Cardiac muscle cell (in vitro differentiated cells and primary cell): ENCODE data around the gene MBP. TPM values are rescaled to one million over a fixed set of nuclear protein-coding genes. Genes with fewer than 3 reads are reported as not detected.

Source experiments
- DNase-seq, 2 donors: peaks; one replicate each; pipeline versions ENCODE4 v3.0.0 to v3.0.0-alpha.2; 2010 to 2017; ENCODE audit warnings: low read depth in 1 of 2, low spot score in 1 of 2
- H3K27ac ChIP-seq: fragments of 200-600 bp; sonication (generic); 2 replicates; pipeline ENCODE4 v1.5.1; 2016
- H3K27me3 ChIP-seq: fragments of 200-600 bp; sonication (generic); 2 replicates; pipeline ENCODE4 v1.6.0; 2016; ENCODE audit warnings: control low read depth
- H3K36me3 ChIP-seq: fragments of 200-600 bp; sonication (generic); 2 replicates; pipeline ENCODE4 v1.5.1; 2016; ENCODE audit warnings: control low read depth
- H3K4me1 ChIP-seq: fragments of 200-600 bp; sonication (generic); 2 replicates; pipeline ENCODE4 v1.8.1; 2017; ENCODE audit warnings: low read depth, mild to moderate bottlenecking, mixed run types
- H3K4me3 ChIP-seq: fragments of 200-600 bp; sonication (generic); 2 replicates; pipeline ENCODE4 v1.5.1; 2016; ENCODE audit warnings: mild to moderate bottlenecking
- H3K9me3 ChIP-seq: fragments of 200-600 bp; sonication (generic); 2 replicates; pipeline ENCODE4 v1.5.1; 2017; ENCODE audit warnings: low read depth, mild to moderate bottlenecking, control low read depth
- polyA plus RNA-seq: library from polyadenylated mRNA; unstranded; fragments of >200 nt; fragmentation: Nextera tagmentation; extraction: Ambion mirVana; gene quantifications from 2 replicates; pipeline ENCODE4 v1.2.1, GENCODE V29; 2016
- total RNA-seq: library from RNA; depleted of rRNA; stranded (reverse); fragments of >200 nt; gene quantifications from 2 replicates; pipeline ENCODE4 v1.2.3, GENCODE V29; 2016
- TF ChIP-seq, protein P1 (sequence below): IDR thresholded peaks from 2 replicates; pipeline ENCODE4 v1.5.1; 2012; ENCODE audit warnings: low read depth, mild to moderate bottlenecking, low read length

The MBP gene
- total and polyA plus RNA-seq, 2 experiments from 2014 or later, result 0.32 to 0.42 TPM

DNA sequence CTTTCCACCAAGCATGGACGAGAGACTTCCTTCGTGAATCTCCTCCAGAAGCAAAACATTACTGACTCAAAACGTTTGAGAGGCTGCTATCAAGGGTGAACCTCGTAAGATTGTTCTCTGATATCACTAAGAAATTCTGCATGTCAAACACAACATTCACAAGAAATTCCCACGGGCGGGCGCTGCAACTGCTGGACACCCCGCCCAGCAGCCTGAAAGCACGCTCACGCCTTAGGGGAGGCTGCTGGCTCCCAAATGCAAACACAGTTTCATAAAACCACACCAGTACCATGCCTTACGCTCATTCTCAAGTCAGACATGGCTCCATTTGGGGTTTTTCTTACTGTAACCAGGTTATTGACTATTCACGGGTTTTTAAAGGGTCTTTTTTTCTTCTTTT is 39.0 kb downstream of the MBP start:
- Histone ChIP-seq H3K9me3 (no peaks in the 10 kb centered on the region), H3K36me3 (no peaks in the 10 kb centered on the region), H3K4me1 (no peaks in the 10 kb centered on the region), H3K27me3 (peaks cover 15% of the 10 kb centered on the region), H3K4me3 (no peak overlapping the region), H3K27ac (no peak overlapping the region)
- TF ChIP-seq, protein P1, sequence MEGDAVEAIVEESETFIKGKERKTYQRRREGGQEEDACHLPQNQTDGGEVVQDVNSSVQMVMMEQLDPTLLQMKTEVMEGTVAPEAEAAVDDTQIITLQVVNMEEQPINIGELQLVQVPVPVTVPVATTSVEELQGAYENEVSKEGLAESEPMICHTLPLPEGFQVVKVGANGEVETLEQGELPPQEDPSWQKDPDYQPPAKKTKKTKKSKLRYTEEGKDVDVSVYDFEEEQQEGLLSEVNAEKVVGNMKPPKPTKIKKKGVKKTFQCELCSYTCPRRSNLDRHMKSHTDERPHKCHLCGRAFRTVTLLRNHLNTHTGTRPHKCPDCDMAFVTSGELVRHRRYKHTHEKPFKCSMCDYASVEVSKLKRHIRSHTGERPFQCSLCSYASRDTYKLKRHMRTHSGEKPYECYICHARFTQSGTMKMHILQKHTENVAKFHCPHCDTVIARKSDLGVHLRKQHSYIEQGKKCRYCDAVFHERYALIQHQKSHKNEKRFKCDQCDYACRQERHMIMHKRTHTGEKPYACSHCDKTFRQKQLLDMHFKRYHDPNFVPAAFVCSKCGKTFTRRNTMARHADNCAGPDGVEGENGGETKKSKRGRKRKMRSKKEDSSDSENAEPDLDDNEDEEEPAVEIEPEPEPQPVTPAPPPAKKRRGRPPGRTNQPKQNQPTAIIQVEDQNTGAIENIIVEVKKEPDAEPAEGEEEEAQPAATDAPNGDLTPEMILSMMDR, result no peak
- no peak for DNase-seq

DNA sequence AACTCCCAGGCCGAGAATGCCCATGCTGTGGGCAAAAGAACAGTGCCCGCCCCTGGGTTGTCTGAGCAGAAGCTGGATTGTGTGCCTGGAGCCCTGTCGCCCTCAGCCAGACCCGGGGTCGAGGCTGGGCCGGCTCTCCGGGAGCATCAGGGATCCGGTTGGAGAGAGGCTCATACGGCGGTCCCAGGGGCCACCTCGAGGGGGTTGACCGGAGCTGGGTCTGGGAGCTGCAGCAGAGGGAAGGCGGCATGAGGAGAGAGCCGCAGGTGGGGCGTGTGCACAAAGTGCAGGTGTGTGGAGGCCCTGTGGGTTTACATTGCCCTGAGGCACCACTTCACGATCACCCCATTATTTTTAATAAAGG is 39.5 kb downstream of the MBP start:
- Histone ChIP-seq H3K4me3 (no peak overlapping the region), H3K9me3 (no peaks in the 10 kb centered on the region), H3K27me3 (peaks cover 15% of the 10 kb centered on the region), H3K27ac (no peak overlapping the region), H3K36me3 (no peaks in the 10 kb centered on the region), H3K4me1 (no peaks in the 10 kb centered on the region)
- no peak for DNase-seq
- TF ChIP-seq, protein P1, result no peak

DNA sequence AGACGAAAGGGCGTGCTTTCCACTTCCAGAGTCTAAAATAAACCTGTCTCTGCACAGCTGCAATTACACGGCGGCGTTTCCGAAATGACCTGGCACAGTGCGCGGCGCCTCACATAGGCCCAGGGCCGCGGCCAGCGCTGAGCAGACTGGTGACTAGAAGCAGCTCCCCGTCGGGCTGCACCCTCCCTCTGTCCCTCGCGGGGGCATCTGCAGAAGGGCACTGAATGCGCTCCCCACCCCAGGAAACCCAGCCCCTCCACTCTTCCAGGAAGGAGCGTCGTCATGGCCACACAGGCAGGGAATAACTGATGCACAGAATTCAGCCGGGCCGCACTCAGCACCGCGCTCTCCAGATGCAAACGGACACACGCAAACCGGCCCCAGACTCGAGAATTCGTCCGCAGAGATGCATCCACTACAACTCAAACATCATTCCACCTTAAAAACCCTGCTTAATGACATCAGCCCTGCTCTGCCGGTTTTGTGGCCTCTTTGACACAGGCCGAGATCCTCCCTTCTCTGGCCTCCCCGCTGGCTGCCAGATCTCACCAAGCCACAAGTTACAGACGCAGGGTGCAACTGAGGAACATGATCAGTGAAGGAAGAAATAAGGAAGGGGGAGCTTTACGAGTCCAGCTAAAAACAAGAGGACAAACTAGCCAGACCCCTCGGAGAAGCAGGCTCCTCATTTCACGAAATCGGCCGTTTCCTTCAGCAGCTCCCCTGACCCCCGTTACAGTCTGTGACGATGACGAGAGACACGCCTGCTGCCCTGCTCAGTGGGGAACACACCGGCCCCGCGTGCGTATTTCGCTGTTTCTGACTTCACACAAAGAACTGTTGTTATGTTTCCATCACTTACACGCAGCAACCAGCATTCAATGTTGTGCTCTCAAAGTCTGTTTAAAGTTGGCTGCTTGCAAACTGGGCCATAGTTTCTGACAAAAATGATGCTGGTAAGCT is 40.2 kb downstream of the MBP start:
- no peak for DNase-seq
- Histone ChIP-seq H3K4me3 (no peak overlapping the region), H3K9me3 (no peaks in the 10 kb centered on the region), H3K27ac (no peak overlapping the region), H3K4me1 (no peaks in the 10 kb centered on the region), H3K36me3 (no peaks in the 10 kb centered on the region), H3K27me3 (peaks cover 11% of the 10 kb centered on the region)
- TF ChIP-seq, protein P1, result no peak

DNA sequence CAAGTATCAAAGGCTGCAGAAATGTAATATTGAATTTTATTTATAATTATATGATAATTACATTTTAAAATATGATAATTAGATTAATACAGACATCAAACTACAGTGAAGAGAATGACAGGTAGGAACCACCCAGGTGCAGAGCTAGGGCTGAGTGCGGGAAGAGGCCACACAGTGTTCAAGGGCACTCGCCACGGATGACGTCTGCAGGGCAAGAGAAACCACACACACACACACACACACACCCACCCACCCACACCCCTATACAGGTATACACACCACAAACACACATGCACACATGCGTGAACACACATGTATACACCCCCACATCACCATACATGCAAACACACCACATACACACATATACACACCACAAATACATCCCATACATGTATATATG is 41.2 kb downstream of the MBP start:
- no peak for DNase-seq
- Histone ChIP-seq H3K36me3 (no peaks in the 10 kb centered on the region), H3K4me3 (no peak overlapping the region), H3K27me3 (peaks cover 11% of the 10 kb centered on the region), H3K9me3 (no peaks in the 10 kb centered on the region), H3K4me1 (no peaks in the 10 kb centered on the region), H3K27ac (no peak overlapping the region)
- TF ChIP-seq, protein P1, result no peak

DNA sequence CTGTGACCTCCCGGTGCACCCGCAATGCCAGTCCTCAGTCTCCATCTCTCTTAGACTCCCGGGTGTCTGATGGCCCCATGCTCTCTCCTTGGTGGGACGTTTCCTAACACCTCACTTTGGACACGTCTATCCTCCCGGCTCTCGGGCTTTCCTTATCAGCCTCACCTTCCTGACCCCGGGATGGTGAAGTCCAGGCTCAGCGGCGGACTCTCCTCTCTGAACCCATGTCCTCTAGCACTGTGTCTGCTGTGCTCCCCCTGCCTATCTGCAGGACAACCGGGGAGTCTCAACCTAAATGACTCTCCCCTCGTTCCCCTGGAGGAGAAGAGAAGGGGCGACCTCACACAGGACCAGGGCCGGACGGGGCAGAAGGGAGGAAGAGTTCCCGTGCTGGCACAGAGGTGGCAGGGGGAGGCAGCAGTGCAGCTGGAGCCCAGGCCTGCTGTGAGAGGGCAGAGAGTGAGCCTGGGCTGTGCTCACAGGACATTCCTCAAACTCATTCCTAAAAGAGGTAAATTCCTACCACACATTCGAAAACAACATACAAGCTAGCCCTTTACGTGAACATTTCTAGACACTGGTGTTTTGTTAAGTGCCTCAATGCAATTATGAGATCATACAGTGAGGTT is 41.9 kb downstream of the MBP start:
- Histone ChIP-seq H3K27ac (no peak overlapping the region), H3K4me3 (no peak overlapping the region), H3K36me3 (no peaks in the 10 kb centered on the region), H3K4me1 (no peaks in the 10 kb centered on the region), H3K9me3 (no peaks in the 10 kb centered on the region), H3K27me3 (peaks cover 17% of the 10 kb centered on the region)
- DNase-seq, result no peak
- TF ChIP-seq, protein P1, result no peak
